ENCODE data around the gene SECISBP2L.

Gene SECISBP2L

GRCh38 chr15:48986240-48986639, 60.0 kb downstream of the SECISBP2L start:
- no peaks in the 10 kb centered on the region for H3K9me2 ChIP-seq (replicated peaks; ENCODE audit: insufficient read depth, low read length)
- no peak overlapping the region for H2AFZ ChIP-seq (ENCODE audit: low read length)
- no peak for DNase-seq
- no peak overlapping the region for H3K4me2 ChIP-seq (ENCODE audit: low read depth, low read length)
- no peak for TF ChIP-seq EZH2phosphoT487 (IDR thresholded peaks at IDR 0.05; ENCODE audit: low read length)
- TF ChIP-seq EZH2 (optimal IDR thresholded peaks at IDR 0.05; ENCODE audit: low read depth, low read length), result no peak
- TF ChIP-seq CTCF (IDR thresholded peaks at IDR 0.05; ENCODE audit: low read length), result no peak
- no peak overlapping the region for H3K9ac ChIP-seq (ENCODE audit: low read length)
- H3K4me1 ChIP-seq (ENCODE audit: low read length), result no peaks in the 10 kb centered on the region
- no peak overlapping the region for H3K4me3 ChIP-seq (ENCODE audit: low read length)
- H3K9me3 ChIP-seq (replicated peaks; ENCODE audit: insufficient read depth, low read length), result no peaks in the 10 kb centered on the region
- no peaks in the 10 kb centered on the region for H3K79me2 ChIP-seq (ENCODE audit: low read length)
- H3K27ac ChIP-seq (ENCODE audit: low read length), result no peak overlapping the region
- no peaks in the 10 kb centered on the region for H3F3A ChIP-seq (ENCODE audit: insufficient read depth, low read length)
- H3K27me3 ChIP-seq (replicated peaks; ENCODE audit: insufficient read depth, low read length), result no peaks in the 10 kb centered on the region
- H4K20me1 ChIP-seq (ENCODE audit: insufficient read depth, low read length), result no peaks in the 10 kb centered on the region
- no peaks in the 10 kb centered on the region for H3K36me3 ChIP-seq (replicated peaks; ENCODE audit: insufficient read depth, low read length)

GRCh38 chr15:48985516-48985915, 60.7 kb downstream of the SECISBP2L start:
- no peaks in the 10 kb centered on the region for H4K20me1 ChIP-seq (ENCODE audit: insufficient read depth, low read length)
- no peaks in the 10 kb centered on the region for H3K27me3 ChIP-seq (replicated peaks; ENCODE audit: insufficient read depth, low read length)
- H3K36me3 ChIP-seq (replicated peaks; ENCODE audit: insufficient read depth, low read length), result no peaks in the 10 kb centered on the region
- no peaks in the 10 kb centered on the region for H3K9me3 ChIP-seq (replicated peaks; ENCODE audit: insufficient read depth, low read length)
- no peaks in the 10 kb centered on the region for H3K9me2 ChIP-seq (replicated peaks; ENCODE audit: insufficient read depth, low read length)
- TF ChIP-seq CTCF (IDR thresholded peaks at IDR 0.05; ENCODE audit: low read length) (no peak), EZH2phosphoT487 (IDR thresholded peaks at IDR 0.05; ENCODE audit: low read length) (no peak), EZH2 (optimal IDR thresholded peaks at IDR 0.05; ENCODE audit: low read depth, low read length) (no peak)
- no peak overlapping the region for H3K27ac ChIP-seq (ENCODE audit: low read length)
- H3K4me1 ChIP-seq (ENCODE audit: low read length), result no peaks in the 10 kb centered on the region
- no peak overlapping the region for H3K4me2 ChIP-seq (ENCODE audit: low read depth, low read length)
- H3K9ac ChIP-seq (ENCODE audit: low read length), result no peak overlapping the region
- DNase-seq, result no peak
- H2AFZ ChIP-seq (ENCODE audit: low read length), result no peak overlapping the region
- no peaks in the 10 kb centered on the region for H3F3A ChIP-seq (ENCODE audit: insufficient read depth, low read length)
- H3K79me2 ChIP-seq (ENCODE audit: low read length), result no peaks in the 10 kb centered on the region
- no peak overlapping the region for H3K4me3 ChIP-seq (ENCODE audit: low read length)

GRCh38 chr15:48984811-48985352, 61.4 kb downstream of the SECISBP2L start:
- Histone ChIP-seq H3K27me3 (replicated peaks; ENCODE audit: insufficient read depth, low read length) (no peaks in the 10 kb centered on the region), H4K20me1 (ENCODE audit: insufficient read depth, low read length) (no peaks in the 10 kb centered on the region), H3K79me2 (ENCODE audit: low read length) (no peaks in the 10 kb centered on the region), H3K9ac (ENCODE audit: low read length) (no peak overlapping the region), H3K27ac (ENCODE audit: low read length) (no peak overlapping the region), H3F3A (ENCODE audit: insufficient read depth, low read length) (no peaks in the 10 kb centered on the region), H3K9me2 (replicated peaks; ENCODE audit: insufficient read depth, low read length) (no peaks in the 10 kb centered on the region), H3K9me3 (replicated peaks; ENCODE audit: insufficient read depth, low read length) (no peaks in the 10 kb centered on the region), H3K4me3 (ENCODE audit: low read length) (no peak overlapping the region), H3K4me2 (ENCODE audit: low read depth, low read length) (no peak overlapping the region), H3K36me3 (replicated peaks; ENCODE audit: insufficient read depth, low read length) (no peaks in the 10 kb centered on the region), H3K4me1 (ENCODE audit: low read length) (no peaks in the 10 kb centered on the region), H2AFZ (ENCODE audit: low read length) (no peak overlapping the region)
- TF ChIP-seq EZH2phosphoT487 (IDR thresholded peaks at IDR 0.05; ENCODE audit: low read length) (no peak), EZH2 (optimal IDR thresholded peaks at IDR 0.05; ENCODE audit: low read depth, low read length) (no peak), CTCF (IDR thresholded peaks at IDR 0.05; ENCODE audit: low read length) (no peak)
- DNase-seq, result no peak
